Vagina (tissue), 2 donors: ENCODE results near the gene SYNE1.

ENCODE experiments used
- CTCF ChIP-seq, 3 experiments: fragments of 450-650 bp in 2 of 3; fragments of 200-600 bp in 1 of 3; sonication (generic) in 1 of 3; IDR thresholded peaks; one replicate each; pipeline ENCODE4 v1.5.1; 2017 to 2019; ENCODE audit warnings: antibody characterized with exemption in 3 of 3, mild to moderate bottlenecking in 2 of 3, moderate library complexity in 2 of 3
- POLR2A ChIP-seq, 2 donors: fragments of 450-650 bp; IDR thresholded peaks; one replicate each; pipeline ENCODE4 v1.6.1; 2017; ENCODE audit warnings: antibody characterized with exemption in 2 of 2, mild to moderate bottlenecking in 2 of 2, moderate library complexity in 2 of 2
- POLR2AphosphoS5 ChIP-seq, 2 donors: sonication (generic); formaldehyde crosslinking; IDR thresholded peaks; one replicate each; pipeline ENCODE4 v1.9.0; 2017; ENCODE audit warnings: antibody characterized with exemption in 2 of 2, mild to moderate bottlenecking in 2 of 2, low read depth in 1 of 2; ENCODE audit not compliant: insufficient read depth in 1 of 2

GRCh38 chr6:152471456-152472265, 165.5 kb downstream of the SYNE1 start:
- TF ChIP-seq CTCF (IDR thresholded peaks at IDR 0.05) (no peak), POLR2A (IDR thresholded peaks at IDR 0.05) (no peak), POLR2AphosphoS5 (IDR thresholded peaks at IDR 0.05; ENCODE audit: insufficient read depth in 1 of 2, low read depth in 1 of 2) (no peak)
